Ovary (tissue), 9 donors: ENCODE measurements around the gene CHD3. TPM values are rescaled to one million over a fixed set of nuclear protein-coding genes. Genes with fewer than 3 reads are reported as not detected.

Experiments
- DNase-seq, 5 donors: peaks; one replicate each; pipeline ENCODE4 v3.0.0-alpha.2; 2019 to 2020
- H3K27ac ChIP-seq, 2 donors: fragments of 200-600 bp; one replicate each; pipeline versions ENCODE4 v1.5.1 to v1.8.0; 2019 to 2022
- H3K27me3 ChIP-seq: fragments of 200-600 bp; one replicate; pipeline ENCODE4 v1.8.0; 2022
- H3K36me3 ChIP-seq: fragments of 200-600 bp; sonication (generic); one replicate; pipeline ENCODE4 v1.5.1; 2019
- H3K4me1 ChIP-seq: one replicate; pipeline ENCODE4 v1.8.1; 2013; ENCODE audit warnings: mild to moderate bottlenecking, moderate library complexity; ENCODE audit not compliant: insufficient read depth
- H3K4me3 ChIP-seq: fragments of 200-600 bp; sonication (generic); one replicate; pipeline ENCODE4 v1.5.1; 2017
- H3K9me3 ChIP-seq, 2 donors: fragments of 200-600 bp in 1 of 2; sonication (generic) in 1 of 2; one replicate each; pipeline versions ENCODE4 v1.5.1 to v1.8.1; 2013 to 2019; ENCODE audit warnings: mild to moderate bottlenecking in 1 of 2, moderate library complexity in 1 of 2
- CTCF ChIP-seq, 3 donors: fragments of 450-650 bp in 2 of 3; fragments of 200-600 bp in 1 of 3; IDR thresholded peaks; one replicate each; pipeline versions ENCODE4 v1.5.1 to v1.8.0; 2016 to 2022; ENCODE audit warnings: antibody characterized with exemption in 3 of 3, mild to moderate bottlenecking in 1 of 3
- EP300 ChIP-seq: sonication (generic); formaldehyde crosslinking; IDR thresholded peaks from one replicate; pipeline ENCODE4 v1.6.1; 2017; ENCODE audit warnings: antibody characterized with exemption
- POLR2A ChIP-seq: fragments of 450-650 bp; IDR thresholded peaks from one replicate; pipeline ENCODE4 v1.6.1; 2017; ENCODE audit warnings: antibody characterized with exemption, mild to moderate bottlenecking, moderate library complexity
- WGBS, 3 donors: extraction: QIAGEN DNeasy Blood & Tissue Kit in 1 of 3; methylation state at CpG; one replicate each; pipeline versions ENCODE4 v1.1.5 to v1.1.7; 2013 to 2017; 5-methylcytosine and 5-hydroxymethylcytosine counted together
- intact Hi-C, 4 donors: fragments of 100-400 bp; cut with DNase I; formaldehyde crosslinking; loops; one replicate each; pipeline versions ENCODE4 v1.11.0 to v1.15.1; 2022 to 2023
- polyA plus RNA-seq, 2 donors: library from polyadenylated mRNA; stranded (reverse); fragments of 200-250 nt in 1 of 2; fragments of 350-450 nt in 1 of 2; fragmentation: Illumina TruSeq in 1 of 2; extraction: RNeasy Lipid Tissue Mini Kit (QIAGEN cat#74804) in 1 of 2; gene quantifications; one replicate each; pipeline ENCODE4 v1.2.3, GENCODE V29; 2013 to 2014
- total RNA-seq, 7 donors: library from RNA; depleted of rRNA in 2 of 7; stranded (reverse); fragments of >200 nt in 2 of 7; fragmentation: NEBNext Ultra II Directional in 3 of 7; extraction: Animal tissue kit (Norgen Biotek cat#: 25700) in 3 of 7; gene quantifications; one replicate each; pipeline versions ENCODE4 v1.1.0 to v1.2.4, GENCODE V29; 2016 to 2023
- donor health status: DM: no; HTN: no; CAD: no; lungs with moderate emphysema.
- donor health status: DM: no; HTN: no; CAD: no.
- donor health status: Bipolar disorder and iron deficiency.
- donor health status: DM: yes; HTN: yes; CAD: no.
- donor health status: DM: no; HTN: no; CAD: no.
- donor health status: DM: yes; HTN: yes; CAD: no.

CHD3 gene
- total and polyA plus RNA-seq, 9 donors, result 65.7 to 145 (median 100) TPM

- TF ChIP-seq POLR2A, result no peak
- no peak for TF ChIP-seq CTCF (IDR thresholded peaks at IDR 0.05)
- no peak for TF ChIP-seq EP300
- H3K4me3 ChIP-seq, result no peak overlapping the region
- no peaks in the 10 kb centered on the region for H3K4me1 ChIP-seq
- no peak for DNase-seq
- 51 to 56% (median 56%) methylated on average over 7 of the region's 7 CpGs for WGBS, 3 donors
- no peak overlapping the region for H3K27ac ChIP-seq
- H3K36me3 ChIP-seq, result no peaks in the 10 kb centered on the region
- H3K27me3 ChIP-seq, result no peaks in the 10 kb centered on the region
- no peaks in the 10 kb centered on the region for H3K9me3 ChIP-seq
- intact Hi-C loops, result no loop called here
Observed at GRCh38 chr17:7881276-7882054, 7.1 kb upstream of the CHD3 start.

DNA sequence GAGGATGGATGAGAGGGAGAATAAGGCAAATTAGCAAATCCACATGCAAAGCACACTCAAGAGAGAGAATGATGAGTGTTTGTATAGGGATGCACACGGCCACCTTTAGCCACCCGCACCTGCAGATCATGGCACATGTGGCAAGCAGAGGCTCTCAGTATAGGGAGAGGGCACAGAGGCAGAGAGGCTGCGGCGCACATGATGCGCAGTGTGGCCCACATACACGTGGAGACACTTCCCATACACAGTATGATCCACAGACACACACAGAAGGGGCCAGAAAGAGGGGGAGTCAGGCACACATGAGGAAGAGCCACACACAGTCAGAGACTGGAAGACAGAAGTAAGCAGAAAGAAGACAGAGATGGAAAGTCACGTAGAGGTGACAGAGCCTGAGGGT, 6.5 kb upstream of the CHD3 start:
- TF ChIP-seq POLR2A (no peak), CTCF (IDR thresholded peaks at IDR 0.05) (no peak), EP300 (no peak)
- intact Hi-C loops, result no loop called here
- DNase-seq, result no peak
- no peaks in the 10 kb centered on the region for H3K36me3 ChIP-seq
- no peaks in the 10 kb centered on the region for H3K4me1 ChIP-seq
- H3K27ac ChIP-seq, result no peak overlapping the region
- 72 to 75% (median 74%) methylated on average over 7 of the region's 7 CpGs for WGBS, 3 donors
- H3K27me3 ChIP-seq, result no peaks in the 10 kb centered on the region
- no peak overlapping the region for H3K4me3 ChIP-seq
- H3K9me3 ChIP-seq, result no peaks in the 10 kb centered on the region

DNA sequence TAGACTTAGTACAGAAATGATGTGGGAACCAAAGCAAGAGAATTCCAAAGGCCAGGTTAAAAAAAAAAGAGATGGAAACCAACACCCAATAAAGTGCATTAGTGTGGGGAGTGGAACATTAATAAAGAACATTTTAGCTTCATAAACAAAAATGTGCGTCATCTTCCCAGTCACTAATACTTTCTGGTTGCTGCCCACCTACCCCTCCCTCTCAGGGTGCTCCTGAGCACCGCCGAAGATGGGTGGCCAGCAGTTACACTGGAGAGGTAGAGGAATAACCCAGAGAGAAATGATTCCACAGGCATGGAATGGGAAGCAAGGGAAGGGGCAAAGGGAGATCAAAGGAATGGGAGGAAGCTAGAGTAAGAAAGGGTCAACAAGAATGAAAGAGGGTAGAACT, 6.0 kb upstream of the CHD3 start:
- Histone ChIP-seq H3K27me3 (no peaks in the 10 kb centered on the region), H3K9me3 (no peaks in the 10 kb centered on the region), H3K4me3 (no peak overlapping the region), H3K36me3 (no peaks in the 10 kb centered on the region), H3K4me1 (no peaks in the 10 kb centered on the region), H3K27ac (peak overlapping the region in 1 of 2 donors; percentile 26)
- 66 to 90% (median 78%) methylated on average over 3 of the region's 3 CpGs for WGBS, 3 donors
- intact Hi-C loops, result no loop called here
- no peak for DNase-seq
- TF ChIP-seq POLR2A, result no peak
- TF ChIP-seq CTCF (IDR thresholded peaks at IDR 0.05), result no peak
- no peak for TF ChIP-seq EP300

DNA sequence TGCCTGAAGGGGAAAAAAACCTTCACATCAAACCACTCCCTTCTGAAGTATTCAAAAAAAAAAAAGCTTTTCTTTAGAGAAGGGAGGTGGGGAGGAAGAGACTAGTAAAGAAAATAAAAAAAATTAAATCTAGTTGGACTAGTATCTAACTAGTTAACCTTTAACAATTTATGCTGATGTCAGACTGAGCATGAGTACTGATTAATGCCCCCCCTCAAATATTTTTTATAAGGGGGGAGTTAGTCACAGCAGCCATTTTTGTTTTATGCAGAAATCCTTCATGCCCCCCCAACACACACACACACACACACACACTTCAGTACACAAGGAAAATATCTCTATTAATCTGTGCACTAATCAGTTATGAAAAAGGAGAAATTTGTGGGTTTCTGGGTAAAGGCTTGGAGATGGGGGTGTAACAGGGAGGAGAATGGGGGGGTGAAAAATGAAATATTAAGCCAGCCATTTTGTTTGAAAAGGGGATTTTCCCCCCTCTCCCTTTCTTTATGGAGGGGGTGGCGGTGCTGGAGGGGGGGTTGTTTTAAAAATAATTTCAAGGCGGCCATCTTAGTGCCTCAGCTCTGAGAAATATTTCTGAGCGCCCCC, 4.7 kb upstream of the CHD3 start:
- intact Hi-C loops, result no loop called here
- H3K27me3 ChIP-seq, result no peaks in the 10 kb centered on the region
- H3K9me3 ChIP-seq, result no peaks in the 10 kb centered on the region
- H3K36me3 ChIP-seq, result no peaks in the 10 kb centered on the region
- DNase-seq, result peak in 1 of 5 donors; percentile 42
- H3K27ac ChIP-seq, result peak overlapping the region in 1 of 2 donors; percentile 26
- no peak for TF ChIP-seq EP300
- no peak for TF ChIP-seq POLR2A
- TF ChIP-seq CTCF (IDR thresholded peaks at IDR 0.05), result no peak
- peak overlapping the region; percentile 75 for H3K4me3 ChIP-seq
- WGBS, 3 donors, result 0 to 9% (median 3%) methylated on average over 3 of the region's 3 CpGs
- H3K4me1 ChIP-seq, result peaks cover 9% of the 10 kb centered on the region
